NCI-H526 (cell line): Measurements from ENCODE around the gene LHPP.
A peak's percentile ranks its signal among the peaks of the same experiment; 100 is the strongest.

Experiments
- DNase-seq, 2 experiments: peaks; one replicate each; lab custom pipeline; 2025; lab: John Stamatoyannopoulos, UW

LHPP gene

GRCh38 chr10:124557648-124558338, 96.2 kb downstream of the LHPP start:
- DNase-seq: no peak

- DNase-seq: no peak
Observed at GRCh38 chr10:124558339-124559321, 97.0 kb downstream of the LHPP start.

GRCh38 chr10:124559372-124560132, 97.9 kb downstream of the LHPP start:
- no peak for DNase-seq

DNA sequence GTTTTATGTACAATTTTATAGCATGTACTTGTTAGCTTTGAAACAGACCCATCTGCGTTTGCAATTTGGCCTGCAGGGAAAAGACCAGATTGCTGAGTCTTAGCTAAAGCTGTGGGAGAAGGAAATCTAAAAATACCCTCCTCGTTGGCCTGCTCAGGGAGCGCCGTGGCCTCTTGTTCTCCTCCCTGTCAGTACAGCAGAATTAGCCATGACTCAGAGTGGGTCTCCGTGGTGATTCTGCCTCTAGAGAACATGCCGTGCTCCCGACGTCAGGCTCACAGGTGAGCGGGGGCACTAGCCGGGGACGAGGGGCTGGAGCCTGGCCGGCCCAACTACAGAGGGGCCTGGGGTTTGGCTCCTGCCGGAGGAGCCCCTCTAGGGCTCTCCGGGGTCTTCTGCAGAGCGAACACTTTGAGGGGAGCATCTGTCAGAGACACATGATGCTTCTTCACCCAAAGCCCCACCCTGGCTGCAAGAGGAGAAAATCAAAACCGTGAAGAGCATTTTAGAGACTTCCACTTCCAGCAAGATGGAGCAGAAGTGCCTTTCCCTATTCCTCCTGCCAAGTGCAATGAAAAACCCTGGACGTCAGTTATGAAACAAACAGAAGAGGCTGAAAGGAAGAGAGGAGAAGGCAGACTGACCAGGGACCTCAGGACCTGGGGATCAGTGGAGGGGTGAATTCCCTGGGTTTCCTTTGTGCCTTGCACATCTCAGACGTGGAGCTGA, 98.9 kb downstream of the LHPP start:
- DNase-seq: no peak

DNA sequence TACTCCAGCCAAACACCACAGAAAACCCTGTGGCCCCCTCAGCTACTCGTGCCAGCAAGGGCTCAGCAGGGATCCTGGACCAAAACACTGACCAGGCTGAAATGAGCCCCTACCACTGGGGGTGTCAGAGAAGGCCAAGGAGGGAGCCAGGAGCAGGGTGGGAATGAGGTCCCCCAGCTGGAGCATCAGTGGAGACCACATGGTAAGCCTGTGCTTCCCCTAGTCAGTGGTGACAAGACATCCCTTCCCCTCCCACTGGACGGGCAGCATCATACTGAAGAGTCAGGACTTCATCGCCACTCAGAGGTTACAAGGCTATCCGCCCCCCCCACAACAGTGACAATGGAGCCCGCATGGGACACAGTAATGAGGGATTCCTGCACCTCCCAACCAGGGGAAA, 99.6 kb downstream of the LHPP start:
- no peak for DNase-seq

- DNase-seq: no peak
Observed at GRCh38 chr10:124562425-124563060, 100.9 kb downstream of the LHPP start.

- DNase-seq: peak in 1 of 2 experiments; percentile 6
Observed at GRCh38 chr10:124563320-124564040, 101.9 kb downstream of the LHPP start.

- no peak for DNase-seq
Observed at GRCh38 chr10:124564881-124565280, 103.3 kb downstream of the LHPP start.

DNA sequence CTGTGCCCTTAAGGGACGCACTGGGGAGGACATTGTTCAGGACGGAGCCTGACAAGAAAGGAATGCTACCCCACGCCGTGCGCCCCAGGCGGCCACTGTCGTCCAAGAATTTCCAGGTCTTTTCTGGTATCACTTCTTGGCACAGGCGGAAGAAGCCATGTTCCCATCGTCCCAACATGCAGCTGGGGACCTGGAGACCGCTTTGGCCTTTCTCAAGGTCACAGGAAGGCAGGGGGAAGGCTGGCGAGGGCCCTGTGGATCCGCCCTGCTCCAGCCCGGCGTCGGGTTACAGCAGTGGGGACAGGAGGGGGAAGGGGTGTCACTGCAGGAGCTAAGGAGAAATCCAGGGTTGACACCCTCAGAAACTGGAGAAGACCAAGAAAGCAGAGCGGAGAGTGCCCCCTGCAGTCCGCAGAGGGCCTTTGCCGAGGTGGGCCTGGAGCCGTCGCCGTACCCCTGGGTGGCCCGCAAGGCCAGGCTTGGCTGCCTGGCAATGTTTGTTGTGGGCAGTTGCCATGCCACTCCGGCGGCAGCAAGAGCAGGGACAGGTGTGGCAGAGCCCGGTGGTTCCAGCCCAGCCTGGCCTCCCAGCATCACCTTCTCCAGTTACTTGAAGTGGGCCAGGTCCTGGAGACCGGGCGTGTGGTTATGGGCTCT, 104.1 kb downstream of the LHPP start:
- DNase-seq: peak; percentile 20 to 68

GRCh38 chr10:124566222-124566888, 104.7 kb downstream of the LHPP start:
- DNase-seq: no peak

- no peak for DNase-seq
Observed at GRCh38 chr10:124566981-124567835, 105.6 kb downstream of the LHPP start.

DNA sequence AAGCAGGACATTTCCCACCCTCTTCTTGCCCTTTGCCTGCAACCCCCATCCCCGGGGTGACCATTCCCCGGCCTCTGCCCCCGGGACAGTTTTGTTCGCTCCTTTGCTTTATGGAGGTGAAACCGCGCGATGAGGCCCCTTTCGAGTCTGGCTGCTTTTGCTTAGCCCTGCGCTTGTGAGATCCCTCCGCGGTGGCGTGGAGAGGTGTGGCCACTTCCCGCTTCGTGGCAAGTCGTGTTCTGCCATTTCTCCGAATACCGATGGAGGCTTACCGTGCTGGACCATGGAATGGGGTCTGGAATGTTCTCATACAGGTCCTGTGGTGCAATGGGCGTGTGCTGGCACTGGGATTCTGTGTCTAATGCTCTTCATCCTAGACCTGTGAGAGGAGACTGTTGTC, 106.7 kb downstream of the LHPP start:
- DNase-seq: no peak

GRCh38 chr10:124568848-124569622, 107.4 kb downstream of the LHPP start:
- no peak for DNase-seq

DNA sequence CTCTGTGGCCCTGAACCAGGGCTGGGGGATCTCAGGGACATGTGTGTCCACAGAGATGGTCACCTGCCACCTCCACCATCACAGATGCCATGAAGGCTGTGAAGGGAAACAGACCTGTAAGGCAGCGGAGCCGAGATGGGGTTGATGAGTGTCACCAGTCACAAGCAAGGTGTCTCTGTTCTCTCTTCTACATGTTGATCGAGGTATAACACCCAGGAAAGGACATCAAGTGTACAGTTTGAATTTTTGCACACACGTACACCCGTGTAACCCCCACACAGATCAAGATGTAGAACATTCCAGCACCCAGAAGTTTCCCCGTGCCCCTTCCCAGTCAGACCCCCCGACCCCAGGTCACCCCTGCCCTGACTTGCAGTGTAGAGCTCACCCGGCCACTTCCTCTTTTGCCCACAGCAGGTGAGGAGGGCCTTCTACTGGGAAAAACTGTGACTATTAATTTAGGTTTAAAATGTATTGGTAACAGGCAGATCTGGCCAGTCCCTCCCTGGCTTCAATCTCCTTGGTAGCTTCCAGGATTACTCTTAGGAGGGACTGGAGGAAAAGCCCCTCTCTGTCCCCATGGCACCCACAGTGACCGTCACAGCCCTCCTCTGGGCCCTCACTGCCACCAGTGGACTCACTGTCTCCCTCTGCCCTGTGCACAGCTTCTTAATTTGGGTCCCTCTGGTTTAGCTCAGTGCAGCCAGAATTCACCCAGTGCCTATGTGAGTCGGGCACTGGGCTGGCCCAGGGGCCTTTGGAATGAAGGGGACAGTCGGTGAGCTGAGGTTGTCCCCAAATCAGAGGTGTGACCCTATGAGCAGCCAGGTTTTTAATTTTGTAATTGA, 108.2 kb downstream of the LHPP start:
- no peak for DNase-seq

DNA sequence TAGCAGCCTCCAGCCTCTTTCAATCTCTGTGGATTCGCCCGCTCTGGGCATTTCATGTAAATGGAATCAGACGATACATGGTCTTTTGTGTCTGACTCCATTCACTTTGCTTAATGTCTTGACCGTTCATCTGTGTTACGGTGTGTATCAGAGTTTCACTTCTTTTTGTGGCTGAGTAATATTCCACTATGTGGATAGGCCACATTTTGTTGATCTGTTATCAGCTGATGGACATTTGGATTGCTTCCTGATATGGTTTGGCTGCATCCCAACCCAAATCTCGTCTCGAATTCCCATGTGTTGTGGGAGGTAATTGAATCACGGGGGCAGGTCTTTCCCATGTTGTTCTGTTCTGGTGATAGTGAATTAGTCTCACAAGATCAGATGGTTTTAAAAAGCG, 109.0 kb downstream of the LHPP start:
- DNase-seq: no peak

DNA sequence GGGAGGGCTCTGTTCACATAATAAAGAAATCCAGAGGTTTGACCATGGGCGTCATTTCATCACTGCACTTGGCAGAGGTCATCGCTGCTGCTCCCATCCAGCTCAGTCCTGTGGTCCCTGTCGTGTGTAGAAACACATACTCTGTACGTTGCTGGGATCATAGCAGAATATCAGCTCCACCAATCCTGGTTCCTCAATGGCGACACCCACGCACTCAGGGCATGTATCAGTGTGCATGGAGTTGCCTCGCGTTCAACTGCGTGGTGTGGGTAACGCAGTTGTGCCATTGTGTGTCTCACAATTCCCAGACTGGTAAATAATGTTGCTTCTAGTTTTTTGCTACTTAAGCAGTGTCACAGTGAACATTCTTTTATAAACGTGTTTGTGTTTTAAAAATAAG, 111.1 kb downstream of the LHPP start:
- DNase-seq: no peak
